Measurements from ENCODE around the gene NTN3.

The NTN3 gene

GRCh38 chr16:2466667-2467527, 4.2 kb upstream of the NTN3 start:
- no peak for FAIRE-seq
- no peak for DNase-seq (ENCODE audit: low spot score)

DNA sequence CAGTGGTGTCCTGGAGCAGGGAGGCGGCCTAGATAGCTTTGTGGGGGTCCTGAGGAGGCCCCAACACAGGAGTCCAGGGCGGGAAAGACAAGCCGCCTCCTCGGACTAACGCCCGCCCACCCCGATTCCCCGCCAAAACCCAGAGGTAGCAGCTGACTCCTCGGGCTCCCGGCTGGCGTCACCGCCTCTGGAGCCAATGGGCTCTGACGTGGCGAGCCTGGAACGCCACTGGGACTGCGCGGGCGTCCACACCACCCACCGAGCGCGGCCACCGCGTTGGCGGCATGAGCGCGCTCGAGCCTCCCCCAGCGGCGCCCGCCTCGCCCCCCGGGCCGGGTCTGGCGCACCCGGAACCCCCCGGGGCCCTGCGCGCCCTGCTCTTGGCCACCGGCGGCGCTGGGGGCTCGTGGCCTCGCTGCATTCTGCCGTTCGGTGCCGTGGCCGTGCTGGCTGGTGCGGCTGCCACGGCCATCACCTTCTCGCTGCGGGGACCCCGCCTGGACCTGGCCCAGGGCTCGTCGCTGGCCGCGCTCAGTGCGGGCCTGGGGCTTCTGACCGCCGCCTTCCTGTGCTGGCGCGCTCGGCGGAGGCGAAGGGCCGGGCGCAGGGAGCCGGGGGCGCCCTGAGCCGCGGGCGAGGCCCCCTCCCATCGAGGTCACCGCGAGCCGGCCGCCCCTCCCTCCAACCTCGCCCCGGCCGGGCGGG, 3.4 kb upstream of the NTN3 start:
- DNase-seq (ENCODE audit: low spot score) (no peak), FAIRE-seq (no peak)

- no peak for FAIRE-seq
- DNase-seq (ENCODE audit: low spot score), result no peak
Observed at GRCh38 chr16:2468233-2468724, 2.8 kb upstream of the NTN3 start.

DNA sequence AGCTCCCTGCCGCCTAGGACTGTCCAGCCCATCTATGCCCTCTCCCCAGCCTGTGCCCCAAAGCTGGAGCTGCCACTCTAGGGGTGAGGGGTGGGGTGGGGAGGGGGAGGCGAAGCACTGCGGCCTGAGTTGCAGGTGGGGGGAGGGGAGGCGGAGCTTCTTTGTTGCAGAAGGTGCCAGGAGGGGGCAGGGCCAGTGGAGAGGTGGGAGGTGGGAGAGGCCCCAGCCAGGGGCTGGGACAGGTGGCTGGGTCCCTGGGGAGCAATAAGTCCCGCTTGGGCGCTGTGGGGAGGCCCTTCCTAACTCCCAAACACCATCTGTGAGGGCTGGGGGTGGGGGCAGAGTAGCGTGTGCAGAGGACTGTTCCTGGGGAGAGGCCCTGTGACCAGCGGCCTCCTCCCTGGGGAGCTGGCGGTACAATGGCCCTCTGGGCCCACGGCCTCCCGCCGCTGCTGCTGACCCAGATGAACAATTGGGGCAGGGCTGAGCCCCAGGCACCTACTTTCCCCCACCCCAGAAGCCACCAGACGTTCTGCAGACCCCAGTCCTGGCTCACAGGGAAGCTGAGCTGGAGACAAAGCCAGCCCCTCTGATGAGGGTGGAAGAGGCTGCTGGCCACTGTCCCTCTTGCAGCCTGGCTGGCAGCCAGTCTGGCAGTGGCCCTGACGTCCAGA, 2.2 kb upstream of the NTN3 start:
- DNase-seq (ENCODE audit: low spot score) (no peak), FAIRE-seq (no peak)

GRCh38 chr16:2469399-2470233, 1.5 kb upstream of the NTN3 start:
- no peak for FAIRE-seq
- no peak for DNase-seq (ENCODE audit: low spot score)

GRCh38 chr16:2470234-2470601, 879 bp upstream of the NTN3 start:
- DNase-seq (ENCODE audit: low spot score), result no peak
- FAIRE-seq, result no peak

DNA sequence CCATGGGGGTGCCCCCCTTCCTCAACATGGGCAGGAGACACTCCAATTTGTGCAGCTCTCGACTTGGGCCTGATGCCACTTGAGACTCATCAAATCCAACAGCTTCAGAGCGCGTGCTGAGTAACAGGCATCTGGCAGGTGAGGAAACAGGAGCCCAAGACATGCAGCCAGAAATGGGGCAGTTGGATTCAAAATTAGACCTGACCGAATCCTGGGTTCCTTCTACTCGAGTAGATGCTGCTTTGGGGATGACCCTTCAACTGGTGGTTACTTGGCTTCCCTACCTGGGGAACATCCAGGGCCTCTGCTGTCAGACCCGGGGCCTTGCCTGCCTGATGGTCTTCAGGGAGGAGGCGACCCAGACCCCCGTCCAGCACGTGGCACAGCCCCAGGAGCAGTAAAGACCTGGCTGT, 488 bp upstream of the NTN3 start:
- no peak for DNase-seq (ENCODE audit: low spot score)
- no peak for FAIRE-seq

- no peak for FAIRE-seq
- DNase-seq (ENCODE audit: low spot score), result no peak
Observed at GRCh38 chr16:2471653-2472487, 773 bp downstream of the NTN3 start.

GRCh38 chr16:2472488-2472864, 1.4 kb downstream of the NTN3 start:
- FAIRE-seq (no peak), DNase-seq (ENCODE audit: low spot score) (no peak)

GRCh38 chr16:2472885-2473445, 1.9 kb downstream of the NTN3 start:
- FAIRE-seq, result no peak
- no peak for DNase-seq (ENCODE audit: low spot score)

- peak; percentile 13 for DNase-seq (ENCODE audit: low spot score)
Observed at GRCh38 chr16:2473446-2473926, 2.4 kb downstream of the NTN3 start.

DNA sequence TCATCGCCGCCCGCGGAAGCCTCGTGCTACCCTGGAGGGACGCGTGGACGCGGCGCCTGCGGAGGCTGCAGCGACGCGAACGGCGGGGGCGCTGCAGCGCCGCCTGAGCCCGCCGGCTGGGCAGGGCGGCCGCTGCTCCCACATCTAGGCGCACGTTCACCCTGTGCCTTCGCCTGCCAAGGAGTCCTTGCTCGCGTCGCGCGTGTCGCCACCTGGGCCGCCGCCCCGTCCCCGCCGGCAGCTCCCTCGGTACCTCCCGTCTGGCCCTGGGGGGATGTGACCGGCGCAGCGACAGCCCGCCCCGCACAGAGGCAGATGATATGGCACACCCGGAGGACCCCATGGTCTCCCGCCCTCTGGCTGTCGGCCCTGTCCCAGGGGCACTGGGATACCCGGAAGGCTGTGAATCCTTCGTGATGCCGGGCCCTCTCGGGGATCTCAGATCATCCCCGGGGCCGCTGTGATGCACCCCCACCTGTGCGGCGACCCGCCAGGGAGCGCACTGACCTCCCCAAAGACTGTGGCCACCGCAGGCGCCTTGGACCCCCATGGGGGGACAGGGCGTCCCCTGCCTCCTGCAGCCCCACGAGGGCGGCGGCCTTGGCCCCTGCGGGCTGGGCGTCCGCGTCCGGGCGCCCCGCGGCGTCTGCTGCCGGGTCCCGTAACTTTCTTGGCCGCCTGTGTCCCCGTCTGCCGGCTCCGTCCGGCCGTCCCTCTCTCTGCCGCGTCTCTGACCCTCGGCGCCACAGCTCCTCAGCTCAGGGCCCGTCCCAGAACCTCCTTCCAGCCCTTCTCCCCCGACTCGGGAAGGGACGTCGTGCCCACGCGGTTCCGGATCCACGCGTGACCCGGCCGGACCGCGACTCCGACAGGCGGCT, 3.1 kb downstream of the NTN3 start:
- peak; percentile 8 for DNase-seq (ENCODE audit: low spot score)
- no peak for FAIRE-seq

More at GRCh38 chr16:2473446-2473926, 2.4 kb downstream of the NTN3 start:
- no peak for FAIRE-seq

DNA sequence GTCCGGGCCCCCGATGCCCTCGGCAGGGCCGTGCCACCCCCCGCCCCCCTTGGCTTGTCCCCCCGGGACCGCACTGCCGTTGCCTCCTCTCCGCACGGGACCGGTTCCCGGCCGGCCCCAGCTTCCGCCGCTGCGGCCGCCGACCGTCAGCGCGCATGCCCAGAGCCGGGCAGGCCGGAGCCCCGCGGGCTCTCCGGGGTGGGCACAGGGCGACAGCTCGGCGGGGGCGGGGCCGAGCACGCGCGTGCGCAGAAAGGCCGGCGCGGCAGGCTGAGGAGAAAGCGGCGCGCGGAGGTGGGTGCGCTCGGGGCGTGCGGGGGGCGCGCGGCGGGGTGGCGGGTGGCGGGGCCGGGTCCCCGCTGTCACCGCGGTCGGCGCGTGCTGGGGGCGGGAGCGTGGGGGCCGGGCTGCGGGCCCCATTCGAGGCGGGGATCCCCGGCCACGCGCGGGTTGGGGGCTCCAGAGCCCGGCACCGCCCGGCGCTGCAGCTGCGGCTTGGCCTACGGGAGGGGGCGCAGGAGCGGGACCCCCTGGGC, 3.8 kb downstream of the NTN3 start, which contains the start of gene TBC1D24:
Gene TBC1D24 (plus strand): TSS at position 251 of the 536 bp plus-strand sequence. CDS start 21,022 bp downstream, outside the sequence.
- DNase-seq (ENCODE audit: low spot score), result peak; percentile 63
- FAIRE-seq, result no peak

DNA sequence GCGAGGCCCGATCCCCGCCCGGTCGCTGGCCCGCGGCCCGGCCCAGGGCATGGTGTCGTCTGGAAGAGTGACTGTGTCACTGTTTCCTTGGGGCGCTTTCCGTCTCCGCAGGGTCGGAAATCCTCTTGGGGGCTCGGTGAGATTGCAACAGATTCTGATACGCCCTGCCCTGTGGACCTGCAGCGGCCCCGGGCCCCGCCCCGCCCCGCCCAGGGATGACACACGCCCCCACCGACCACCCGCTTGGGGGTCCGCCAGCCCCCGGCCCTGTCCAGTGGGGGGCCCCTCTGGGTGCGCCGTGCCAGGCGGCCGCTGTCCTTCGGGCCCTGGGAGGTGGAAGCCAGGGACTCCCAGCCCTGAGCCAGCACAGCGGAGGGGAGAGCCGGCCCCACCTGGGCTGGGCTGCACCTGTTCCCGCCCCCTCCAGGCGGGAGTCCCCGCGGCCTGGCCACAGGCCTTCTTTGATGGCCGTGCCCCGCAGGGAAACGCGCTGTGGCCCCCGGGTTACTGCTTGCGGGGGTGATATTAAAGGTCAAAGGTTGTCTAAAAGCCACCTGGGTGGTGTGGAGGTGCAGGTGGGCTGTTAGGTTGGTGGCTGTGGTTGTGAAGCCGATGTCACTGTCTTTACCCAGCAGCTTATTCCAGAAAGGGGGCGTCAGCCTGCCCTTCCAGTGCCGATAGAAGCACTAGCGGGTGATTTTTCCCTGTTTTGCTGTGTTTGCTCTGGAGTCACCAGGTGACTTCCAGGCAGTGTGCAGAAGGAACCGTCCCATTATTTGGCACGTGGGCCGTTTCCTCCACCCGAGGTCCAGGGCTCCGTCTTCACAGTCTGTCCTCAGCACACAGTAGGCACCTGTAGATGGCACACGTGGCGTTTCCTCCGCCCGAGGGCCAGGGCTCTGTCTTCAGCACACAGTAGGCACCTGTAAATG, 4.6 kb downstream of the NTN3 start:
- DNase-seq (ENCODE audit: low spot score), result no peak
- FAIRE-seq, result no peak

- no peak for FAIRE-seq
- no peak for DNase-seq (ENCODE audit: low spot score)
Observed at GRCh38 chr16:2476345-2476720, 5.2 kb downstream of the NTN3 start.

DNA sequence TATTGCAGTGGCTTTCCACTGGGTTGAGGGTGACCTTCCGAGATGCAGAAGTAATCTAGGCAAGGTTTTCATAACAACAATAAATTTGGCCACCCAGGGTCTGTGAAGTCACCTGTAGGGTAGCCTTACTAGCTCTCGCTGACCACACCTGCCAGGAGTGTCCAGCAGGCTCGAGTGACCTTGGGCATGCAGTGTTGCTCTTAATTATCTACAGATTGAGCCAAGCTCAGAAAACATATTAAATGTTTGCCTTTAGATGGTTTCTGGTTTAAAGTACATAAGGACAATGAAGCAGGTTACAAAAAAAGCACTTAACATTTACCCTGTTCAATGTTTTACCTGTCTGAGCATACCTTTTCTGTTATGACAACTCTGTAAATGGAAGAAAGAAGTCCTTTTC, 5.6 kb downstream of the NTN3 start:
- DNase-seq (ENCODE audit: low spot score) (no peak), FAIRE-seq (no peak)

DNA sequence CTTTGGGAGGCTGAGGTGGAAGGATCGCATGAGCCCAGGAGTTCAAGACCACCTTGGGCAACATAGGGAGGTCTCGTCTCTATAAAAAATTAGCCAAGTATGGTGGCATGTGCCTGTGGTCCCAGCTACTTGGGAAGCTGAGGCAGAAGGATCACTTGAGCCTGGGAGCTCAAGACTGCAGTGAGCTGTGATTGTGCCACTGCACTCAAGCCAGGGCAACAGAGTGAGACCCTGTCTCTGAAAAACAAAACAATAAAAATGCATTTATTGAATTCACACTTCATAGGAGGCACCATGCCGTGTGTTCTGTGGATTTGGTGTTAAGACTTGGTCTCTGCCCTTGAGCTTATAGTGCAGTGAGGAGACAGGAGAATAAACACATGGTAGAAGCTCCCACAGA, 6.2 kb downstream of the NTN3 start:
- DNase-seq (ENCODE audit: low spot score) (no peak), FAIRE-seq (no peak)
